DND-41 (cell line): ENCODE results near the gene PRKAR1B.

Source experiments
- EZH2 ChIP-seq: IDR thresholded peaks from 3 replicates; pipeline ENCODE4 v1.6.1; 2012; ENCODE audit warnings: borderline replicate concordance, low read depth, mild to moderate bottlenecking, moderate library complexity, low read length, inconsistent platforms; ENCODE audit not compliant: severe bottlenecking
- TF ChIP-seq, protein P1 (sequence below): IDR thresholded peaks from 2 replicates; pipeline ENCODE4 v1.5.1; 2012; ENCODE audit warnings: borderline replicate concordance, low read length, moderate library complexity, mild to moderate bottlenecking; ENCODE audit not compliant: poor library complexity, severe bottlenecking; ENCODE audit errors: extremely low read depth

DNA sequence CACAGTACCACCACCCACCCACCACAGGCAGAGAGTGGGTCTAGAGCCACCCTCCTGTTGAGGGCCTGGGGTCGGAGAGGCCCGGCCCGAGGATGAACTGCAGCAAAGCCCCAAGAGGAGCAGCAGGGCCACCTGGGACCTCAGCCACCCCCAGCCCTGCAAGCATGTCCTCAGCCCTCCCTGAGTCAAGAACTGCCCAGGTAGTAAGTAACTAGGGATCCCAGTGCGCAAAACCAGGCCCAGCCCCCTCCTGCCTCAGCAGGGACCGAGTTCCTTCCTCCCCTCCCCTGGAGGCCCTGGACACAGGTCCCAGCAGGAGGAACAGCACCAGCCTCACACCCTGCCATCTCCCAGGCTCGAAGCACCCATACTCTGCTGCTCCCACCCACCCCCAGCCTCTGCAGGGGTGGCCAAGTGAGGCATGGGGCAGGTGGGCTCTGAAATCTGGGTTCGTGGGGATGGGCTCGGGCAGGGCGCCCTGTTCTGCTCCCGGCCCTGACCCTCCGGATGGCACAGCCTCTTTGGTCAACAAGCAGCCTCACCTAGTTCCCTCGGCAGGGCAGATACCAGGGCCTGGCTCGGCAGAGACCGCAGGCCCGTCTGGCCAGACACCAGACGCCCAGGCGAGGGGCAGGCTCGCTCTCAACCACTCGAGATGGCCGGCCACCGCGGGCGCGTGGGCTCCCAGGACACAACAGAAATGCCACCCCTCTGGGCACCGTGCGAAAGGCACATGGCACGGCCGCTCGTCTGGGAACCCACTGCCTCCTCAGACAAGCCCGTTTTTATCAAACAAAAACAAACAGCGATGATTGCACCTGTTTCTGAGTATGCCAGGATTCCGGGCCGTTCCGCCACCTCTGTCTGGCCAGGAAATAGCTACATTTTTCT, 222.6 kb downstream of the PRKAR1B start:
- TF ChIP-seq EZH2: no peak
- TF ChIP-seq, protein P1, sequence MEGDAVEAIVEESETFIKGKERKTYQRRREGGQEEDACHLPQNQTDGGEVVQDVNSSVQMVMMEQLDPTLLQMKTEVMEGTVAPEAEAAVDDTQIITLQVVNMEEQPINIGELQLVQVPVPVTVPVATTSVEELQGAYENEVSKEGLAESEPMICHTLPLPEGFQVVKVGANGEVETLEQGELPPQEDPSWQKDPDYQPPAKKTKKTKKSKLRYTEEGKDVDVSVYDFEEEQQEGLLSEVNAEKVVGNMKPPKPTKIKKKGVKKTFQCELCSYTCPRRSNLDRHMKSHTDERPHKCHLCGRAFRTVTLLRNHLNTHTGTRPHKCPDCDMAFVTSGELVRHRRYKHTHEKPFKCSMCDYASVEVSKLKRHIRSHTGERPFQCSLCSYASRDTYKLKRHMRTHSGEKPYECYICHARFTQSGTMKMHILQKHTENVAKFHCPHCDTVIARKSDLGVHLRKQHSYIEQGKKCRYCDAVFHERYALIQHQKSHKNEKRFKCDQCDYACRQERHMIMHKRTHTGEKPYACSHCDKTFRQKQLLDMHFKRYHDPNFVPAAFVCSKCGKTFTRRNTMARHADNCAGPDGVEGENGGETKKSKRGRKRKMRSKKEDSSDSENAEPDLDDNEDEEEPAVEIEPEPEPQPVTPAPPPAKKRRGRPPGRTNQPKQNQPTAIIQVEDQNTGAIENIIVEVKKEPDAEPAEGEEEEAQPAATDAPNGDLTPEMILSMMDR: no peak
